HG03095 (cell line): Measurements from ENCODE around the gene ADGRB3.
"Not testable (repeated sequence)": the region's sequence is repeated elsewhere in the genome, so short reads cannot be mapped to it uniquely, and the experiment has no call there.

Experiments
- ATAC-seq: cut with Tn5 transposase; IDR thresholded peaks from one replicate; pipeline ENCODE4 v1.9.1; 2021; ENCODE audit warnings: moderate library complexity; ENCODE audit not compliant: unreplicated experiment

The ADGRB3 gene

GRCh38 chr6:68776354-68776753 is 141.3 kb downstream of the ADGRB3 start:
- ATAC-seq = no peak

- ATAC-seq = no peak
Measured at GRCh38 chr6:68777956-68778355, 142.9 kb downstream of the ADGRB3 start.

- ATAC-seq = no peak
Measured at GRCh38 chr6:68778356-68779020, 143.4 kb downstream of the ADGRB3 start.

GRCh38 chr6:68779366-68779765 is 144.3 kb downstream of the ADGRB3 start:
- no peak for ATAC-seq

- not testable (repeated sequence) for ATAC-seq
Measured at GRCh38 chr6:68790128-68790527, 155.0 kb downstream of the ADGRB3 start.

- not testable (repeated sequence) for ATAC-seq
Measured at GRCh38 chr6:68814976-68815375, 179.9 kb downstream of the ADGRB3 start.

GRCh38 chr6:68826501-68826900 is 191.4 kb downstream of the ADGRB3 start:
- ATAC-seq = no peak

GRCh38 chr6:68834551-68834950 is 199.5 kb downstream of the ADGRB3 start:
- no peak for ATAC-seq

- no peak for ATAC-seq
Measured at GRCh38 chr6:68838571-68838970, 203.5 kb downstream of the ADGRB3 start.

- ATAC-seq = no peak
Measured at GRCh38 chr6:68852791-68853190, 217.7 kb downstream of the ADGRB3 start.

GRCh38 chr6:68859233-68859632 is 224.2 kb downstream of the ADGRB3 start:
- ATAC-seq = no peak

GRCh38 chr6:68868646-68869045 is 233.6 kb downstream of the ADGRB3 start:
- ATAC-seq = no peak

- ATAC-seq = no peak
Measured at GRCh38 chr6:68873236-68873635, 238.2 kb downstream of the ADGRB3 start.

GRCh38 chr6:68874747-68875146 is 239.7 kb downstream of the ADGRB3 start:
- no peak for ATAC-seq

- ATAC-seq = no peak
Measured at GRCh38 chr6:68875403-68875802, 240.3 kb downstream of the ADGRB3 start.

- no peak for ATAC-seq
Measured at GRCh38 chr6:68876792-68877493, 241.9 kb downstream of the ADGRB3 start.

GRCh38 chr6:68880050-68880813 is 245.2 kb downstream of the ADGRB3 start:
- ATAC-seq = no peak

GRCh38 chr6:68883325-68883724 is 248.2 kb downstream of the ADGRB3 start:
- not testable (repeated sequence) for ATAC-seq

GRCh38 chr6:68891419-68891818 is 256.3 kb downstream of the ADGRB3 start:
- no peak for ATAC-seq

GRCh38 chr6:68892452-68892851 is 257.4 kb downstream of the ADGRB3 start:
- ATAC-seq = no peak

- no peak for ATAC-seq
Measured at GRCh38 chr6:68895929-68896328, 260.8 kb downstream of the ADGRB3 start.

GRCh38 chr6:68901044-68901443 is 266.0 kb downstream of the ADGRB3 start:
- no peak for ATAC-seq
